H4 (cell line): ENCODE data around the gene NEIL1. TPM values are rescaled to one million over a fixed set of nuclear protein-coding genes. Genes with fewer than 3 reads are reported as not detected.

Experiments used
- DNase-seq: peaks from one replicate; pipeline ENCODE4 v3.0.0-alpha.2; 2015; ENCODE audit warnings: low spot score
- total RNA-seq: library from RNA; depleted of rRNA; stranded (reverse); fragments of >200 nt; shearing (Covaris generic); gene quantifications from 2 replicates; pipeline ENCODE4 v1.2.3, GENCODE V29; 2014

The NEIL1 gene
- total RNA-seq, 1 experiment from 2014 or later, result 0.72 TPM

- no peak for DNase-seq
These were observed 9.7 kb downstream of the NEIL1 start for GRCh38 chr15:75356517-75356916.

GRCh38 chr15:75357976-75358673 is 11.3 kb downstream of the NEIL1 start:
- no peak for DNase-seq

- peak; percentile 1 for DNase-seq
These were observed 12.1 kb downstream of the NEIL1 start for GRCh38 chr15:75358771-75359536.

GRCh38 chr15:75359537-75360250 is 12.9 kb downstream of the NEIL1 start:
- DNase-seq, result peak; percentile 2

- DNase-seq, result peak; percentile 6
These were observed 13.6 kb downstream of the NEIL1 start for GRCh38 chr15:75360391-75360790.

GRCh38 chr15:75360856-75361255 is 14.0 kb downstream of the NEIL1 start:
- no peak for DNase-seq

- no peak for DNase-seq
These were observed 14.6 kb downstream of the NEIL1 start for GRCh38 chr15:75361361-75361988.

- DNase-seq, result no peak
These were observed 15.3 kb downstream of the NEIL1 start for GRCh38 chr15:75361989-75362641.

- no peak for DNase-seq
These were observed 15.9 kb downstream of the NEIL1 start for GRCh38 chr15:75362642-75363249.

- no peak for DNase-seq
These were observed 16.9 kb downstream of the NEIL1 start for GRCh38 chr15:75363786-75364185.

- no peak for DNase-seq
These were observed 18.0 kb downstream of the NEIL1 start for GRCh38 chr15:75364881-75365280.

GRCh38 chr15:75366163-75366562 is 19.3 kb downstream of the NEIL1 start:
- DNase-seq, result no peak

- no peak for DNase-seq
These were observed 20.2 kb downstream of the NEIL1 start for GRCh38 chr15:75367006-75367405.

- DNase-seq, result no peak
These were observed 20.6 kb downstream of the NEIL1 start for GRCh38 chr15:75367406-75367912.

GRCh38 chr15:75367913-75368688 is 21.3 kb downstream of the NEIL1 start, which contains the start of gene MAN2C1:
Gene MAN2C1 (minus strand): TSS chr15:75368607. CDS start chr15:75368583, 24 bp downstream.
- DNase-seq, result peak; percentile 96

GRCh38 chr15:75368689-75369239 is 21.9 kb downstream of the NEIL1 start:
- no peak for DNase-seq

GRCh38 chr15:75369897-75370581 is 23.2 kb downstream of the NEIL1 start:
- DNase-seq, result no peak

- DNase-seq, result no peak
These were observed 24.6 kb downstream of the NEIL1 start for GRCh38 chr15:75371486-75371885.
